ENCODE measurements around the gene ADGRB2.

ADGRB2 gene, protein sequence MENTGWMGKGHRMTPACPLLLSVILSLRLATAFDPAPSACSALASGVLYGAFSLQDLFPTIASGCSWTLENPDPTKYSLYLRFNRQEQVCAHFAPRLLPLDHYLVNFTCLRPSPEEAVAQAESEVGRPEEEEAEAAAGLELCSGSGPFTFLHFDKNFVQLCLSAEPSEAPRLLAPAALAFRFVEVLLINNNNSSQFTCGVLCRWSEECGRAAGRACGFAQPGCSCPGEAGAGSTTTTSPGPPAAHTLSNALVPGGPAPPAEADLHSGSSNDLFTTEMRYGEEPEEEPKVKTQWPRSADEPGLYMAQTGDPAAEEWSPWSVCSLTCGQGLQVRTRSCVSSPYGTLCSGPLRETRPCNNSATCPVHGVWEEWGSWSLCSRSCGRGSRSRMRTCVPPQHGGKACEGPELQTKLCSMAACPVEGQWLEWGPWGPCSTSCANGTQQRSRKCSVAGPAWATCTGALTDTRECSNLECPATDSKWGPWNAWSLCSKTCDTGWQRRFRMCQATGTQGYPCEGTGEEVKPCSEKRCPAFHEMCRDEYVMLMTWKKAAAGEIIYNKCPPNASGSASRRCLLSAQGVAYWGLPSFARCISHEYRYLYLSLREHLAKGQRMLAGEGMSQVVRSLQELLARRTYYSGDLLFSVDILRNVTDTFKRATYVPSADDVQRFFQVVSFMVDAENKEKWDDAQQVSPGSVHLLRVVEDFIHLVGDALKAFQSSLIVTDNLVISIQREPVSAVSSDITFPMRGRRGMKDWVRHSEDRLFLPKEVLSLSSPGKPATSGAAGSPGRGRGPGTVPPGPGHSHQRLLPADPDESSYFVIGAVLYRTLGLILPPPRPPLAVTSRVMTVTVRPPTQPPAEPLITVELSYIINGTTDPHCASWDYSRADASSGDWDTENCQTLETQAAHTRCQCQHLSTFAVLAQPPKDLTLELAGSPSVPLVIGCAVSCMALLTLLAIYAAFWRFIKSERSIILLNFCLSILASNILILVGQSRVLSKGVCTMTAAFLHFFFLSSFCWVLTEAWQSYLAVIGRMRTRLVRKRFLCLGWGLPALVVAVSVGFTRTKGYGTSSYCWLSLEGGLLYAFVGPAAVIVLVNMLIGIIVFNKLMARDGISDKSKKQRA (N-terminal part only)

DNA sequence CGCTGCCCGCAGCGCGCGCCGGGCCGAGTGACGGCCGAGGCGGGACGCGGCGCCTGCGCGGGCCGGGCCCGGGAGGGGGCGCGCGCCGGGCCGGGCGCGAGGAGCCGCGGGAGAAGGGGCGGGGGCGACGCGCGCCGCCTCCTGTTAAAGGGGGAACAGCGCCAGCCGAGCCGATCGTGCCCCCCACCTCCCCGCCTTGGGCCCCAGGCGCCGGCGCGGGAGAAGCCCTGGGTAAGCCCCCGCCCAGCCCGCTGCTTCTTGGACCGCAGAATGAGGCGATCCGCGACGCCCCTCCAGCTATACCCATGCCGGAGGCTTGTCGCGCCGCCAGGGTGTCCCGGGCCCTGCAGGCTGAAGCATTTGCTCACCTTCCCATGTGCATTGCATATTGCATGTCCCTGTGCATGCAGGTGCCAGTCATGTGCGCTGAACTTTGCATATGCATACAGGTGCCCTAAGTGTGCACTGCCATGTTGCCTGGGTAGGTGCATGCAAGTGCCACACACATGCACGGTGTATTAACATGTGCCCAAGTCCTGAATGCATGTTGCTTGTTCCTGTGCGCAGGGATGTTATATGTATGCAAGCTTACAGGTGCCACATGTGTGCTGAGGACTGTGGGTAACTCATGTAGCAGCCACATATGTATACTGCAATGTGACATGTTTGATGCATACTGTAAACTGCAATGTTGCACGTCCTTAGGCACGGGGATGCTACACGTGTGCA, at the start of gene ADGRB2:
ADGRB2 (minus strand) TSS at position 29 of the 729 bp plus-strand sequence. CDS start 7,119 bp downstream, outside the sequence.
- DNase-seq, result no peak

DNA sequence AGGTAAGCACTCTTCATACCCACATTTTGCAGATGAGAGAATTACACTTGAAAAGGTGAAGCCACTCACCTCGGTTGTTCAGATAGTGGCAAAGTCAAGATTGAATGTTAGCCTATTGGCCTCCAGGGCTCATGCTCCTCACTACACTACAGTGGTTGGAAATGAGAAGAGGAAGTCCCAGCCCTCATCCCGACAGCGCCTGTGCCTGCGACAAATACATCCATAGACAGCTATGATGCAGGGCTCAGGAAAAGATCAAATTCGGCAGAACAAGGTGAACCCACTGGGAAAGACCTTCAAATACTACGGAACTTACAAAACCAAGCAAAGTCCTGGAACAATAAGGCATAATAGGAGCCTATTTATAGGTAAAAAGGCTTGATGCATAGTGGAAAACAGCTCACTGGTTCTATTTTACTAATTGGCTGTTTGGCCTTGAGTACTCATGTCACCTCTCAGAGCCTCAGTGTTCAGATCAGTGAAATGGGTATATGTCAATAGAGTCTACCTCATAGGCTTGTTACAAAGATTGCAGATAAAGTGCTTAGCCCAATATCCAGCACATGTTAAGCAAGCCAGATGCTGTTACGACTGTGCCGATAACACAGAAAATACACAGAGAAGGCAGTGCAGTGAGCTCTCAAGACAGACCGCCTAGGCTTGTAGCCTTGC, 48.2 kb upstream of the ADGRB2 start:
- no peak for DNase-seq

DNA sequence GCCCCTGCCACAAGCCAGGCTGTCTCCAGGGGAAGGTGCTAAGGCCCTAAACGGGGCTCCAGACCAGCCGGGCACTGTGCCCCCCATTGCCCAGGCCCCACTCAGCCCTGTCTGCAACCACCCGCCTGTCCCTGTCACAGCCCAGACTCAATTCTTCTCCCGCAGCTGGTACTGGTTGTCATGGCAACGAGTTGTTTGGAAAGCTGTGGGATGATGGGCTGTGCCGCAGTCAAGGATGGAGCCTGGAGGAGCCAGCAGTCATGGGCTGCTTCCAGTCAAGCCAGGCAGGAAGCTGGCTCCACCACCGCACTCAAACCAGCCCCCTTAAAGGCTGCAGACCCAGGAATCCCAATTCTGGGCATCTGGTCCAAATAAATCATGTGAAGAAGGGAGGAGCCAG, 47.5 kb upstream of the ADGRB2 start:
- DNase-seq, result peak; percentile 22

DNA sequence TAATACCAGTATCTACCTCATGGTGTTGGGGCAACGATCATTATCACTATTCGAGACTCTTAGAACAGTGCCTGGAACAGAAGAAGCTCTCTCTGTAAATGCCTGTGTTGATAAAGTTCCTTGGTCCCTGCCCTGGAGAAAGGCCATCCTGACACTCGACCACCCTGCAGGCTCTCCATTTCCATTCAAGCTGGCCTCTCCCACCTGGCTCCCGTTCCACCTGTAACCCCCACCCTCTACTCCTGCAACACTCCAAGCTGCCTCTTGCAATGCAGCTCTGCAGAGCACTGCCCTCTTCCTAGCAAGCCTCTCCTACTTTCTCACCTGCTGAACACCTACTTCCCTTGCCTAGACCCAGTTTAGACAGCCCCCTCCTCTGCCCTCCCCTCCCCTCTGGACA, 45.6 kb upstream of the ADGRB2 start:
- no peak for DNase-seq

DNA sequence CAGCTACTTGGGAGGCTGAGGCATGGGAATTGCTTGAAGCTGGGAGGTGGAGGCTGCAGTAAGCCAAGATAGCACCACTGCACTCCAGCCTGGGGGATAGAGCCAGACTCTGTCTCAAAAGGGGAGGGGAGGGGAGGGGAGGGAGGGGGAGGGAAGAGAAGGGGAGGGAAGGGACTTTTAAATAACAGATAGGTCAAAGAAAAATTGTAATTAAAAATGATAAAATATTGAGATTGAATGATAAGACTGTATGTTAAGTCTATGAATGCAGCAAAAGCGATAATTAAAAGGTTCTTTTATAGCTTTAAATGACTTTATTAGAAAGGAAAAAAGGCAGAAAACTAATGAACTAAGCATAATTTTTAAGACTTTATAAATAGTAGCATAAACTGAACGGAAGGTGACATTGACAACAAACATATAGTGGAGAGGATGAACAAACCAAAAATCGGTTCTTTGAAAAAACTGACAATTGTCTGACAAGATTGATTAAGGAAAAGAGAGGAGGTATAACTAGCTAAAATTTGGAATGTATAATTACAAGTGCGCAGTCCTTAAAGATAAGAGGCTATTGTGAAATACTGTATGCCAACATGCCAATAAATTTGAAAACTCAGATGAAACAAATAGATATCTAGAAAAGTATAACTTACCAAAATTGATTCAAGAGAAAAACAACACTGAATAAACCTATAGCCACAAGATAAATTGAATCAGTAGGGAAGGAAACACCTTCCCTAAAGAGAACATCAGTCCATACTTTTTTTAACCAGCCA, 43.3 kb upstream of the ADGRB2 start:
- DNase-seq, result no peak

DNA sequence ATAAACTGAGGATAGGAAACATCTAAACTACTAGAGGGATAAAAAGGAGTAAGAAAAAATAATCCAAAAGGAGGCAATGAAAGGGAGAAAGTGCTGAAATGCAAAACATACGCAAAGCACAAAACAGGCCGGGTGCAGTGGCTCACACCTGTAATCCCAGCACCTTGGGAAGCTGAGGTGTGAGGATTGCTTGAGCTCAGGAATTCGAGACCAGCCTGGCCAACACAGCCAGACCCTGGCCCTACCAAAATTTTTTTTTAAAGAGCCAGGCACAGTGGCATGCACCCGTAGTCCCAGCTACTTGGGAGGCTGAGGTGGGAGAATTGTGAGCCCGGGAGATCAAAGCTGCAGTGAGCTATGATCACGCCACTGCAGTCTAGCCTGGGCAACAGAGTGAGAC, 41.2 kb upstream of the ADGRB2 start:
- no peak for DNase-seq

DNA sequence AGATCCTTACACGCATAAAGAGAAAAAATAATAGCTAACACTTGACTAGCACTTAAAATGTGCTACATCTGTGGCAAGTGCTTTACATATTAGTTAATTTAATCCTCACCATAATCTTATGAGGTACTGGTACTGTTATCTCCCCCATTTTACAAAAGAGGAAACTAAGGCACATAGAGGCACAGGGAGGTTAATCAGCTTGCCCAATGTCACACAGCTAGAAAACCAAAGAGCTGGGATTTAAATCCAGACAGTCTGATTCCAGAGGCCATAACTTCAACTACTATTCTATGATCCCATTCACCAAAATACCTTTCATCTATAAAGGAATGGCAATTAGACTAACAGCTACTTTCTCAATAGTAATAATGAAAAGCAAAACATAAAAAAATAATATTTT, 40.0 kb upstream of the ADGRB2 start:
- no peak for DNase-seq

DNA sequence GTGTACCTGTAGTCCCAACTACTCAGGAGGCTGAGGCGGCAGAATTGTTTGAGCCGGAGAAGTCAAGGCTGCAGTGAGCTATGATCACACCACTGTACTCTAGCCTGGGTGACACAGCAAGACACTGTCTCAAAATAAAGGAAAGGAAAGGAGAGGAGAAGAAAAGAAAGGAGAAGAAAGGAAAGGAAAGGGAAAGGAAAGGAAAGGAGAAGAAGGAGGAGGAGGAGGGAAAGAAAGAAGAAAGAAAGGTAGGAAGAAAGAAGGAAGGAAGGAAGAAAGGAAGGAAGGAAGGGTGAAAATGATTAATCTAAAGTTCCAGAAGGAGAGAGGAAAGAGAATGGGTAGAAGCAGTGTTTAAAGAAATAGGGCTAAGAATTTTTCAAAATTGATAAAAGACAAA, 39.5 kb upstream of the ADGRB2 start:
- DNase-seq, result no peak

DNA sequence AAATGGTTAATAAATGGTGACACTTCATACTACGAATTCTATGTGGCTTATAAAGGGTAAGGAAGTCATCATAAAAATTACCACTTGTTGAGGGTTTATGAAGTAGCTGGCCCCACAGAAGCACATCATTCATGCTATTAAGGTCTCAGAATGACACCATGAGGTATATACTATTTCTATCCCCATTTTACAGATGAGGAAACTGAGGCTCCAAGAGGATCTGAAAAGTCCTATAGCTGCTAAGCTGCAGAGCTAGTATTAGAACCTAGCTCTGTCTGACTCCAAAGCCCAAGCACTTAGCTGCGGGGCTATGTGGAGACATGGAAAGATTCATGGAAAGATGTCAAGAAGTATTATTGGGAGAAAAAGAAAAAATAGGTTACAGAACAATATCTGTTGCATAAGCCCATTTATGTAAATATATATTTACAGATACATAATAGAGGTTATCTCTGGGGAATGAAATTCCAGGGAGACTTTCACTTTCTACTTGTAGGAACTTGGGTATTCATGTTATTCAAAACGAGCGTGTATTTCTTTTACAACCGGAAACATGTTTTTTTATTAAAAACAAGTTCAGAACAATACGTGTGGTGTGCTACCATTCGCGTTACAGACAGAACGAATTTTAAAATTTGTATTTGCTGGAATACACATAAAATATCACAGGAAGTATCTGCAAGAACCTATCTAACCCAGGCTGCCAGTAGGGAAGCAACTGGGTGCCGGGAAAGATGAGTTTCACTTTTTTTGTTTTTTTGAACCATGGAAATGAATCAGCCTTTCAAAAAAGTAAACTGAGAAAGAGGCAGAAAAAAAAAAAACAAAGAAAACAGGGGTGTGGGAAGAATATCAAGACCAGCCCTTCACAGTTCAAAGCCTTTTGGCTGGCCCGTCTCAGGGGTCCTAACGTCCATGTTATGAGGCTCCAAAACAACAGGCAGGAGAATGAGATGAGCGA, 38.3 kb upstream of the ADGRB2 start:
- no peak for DNase-seq

DNA sequence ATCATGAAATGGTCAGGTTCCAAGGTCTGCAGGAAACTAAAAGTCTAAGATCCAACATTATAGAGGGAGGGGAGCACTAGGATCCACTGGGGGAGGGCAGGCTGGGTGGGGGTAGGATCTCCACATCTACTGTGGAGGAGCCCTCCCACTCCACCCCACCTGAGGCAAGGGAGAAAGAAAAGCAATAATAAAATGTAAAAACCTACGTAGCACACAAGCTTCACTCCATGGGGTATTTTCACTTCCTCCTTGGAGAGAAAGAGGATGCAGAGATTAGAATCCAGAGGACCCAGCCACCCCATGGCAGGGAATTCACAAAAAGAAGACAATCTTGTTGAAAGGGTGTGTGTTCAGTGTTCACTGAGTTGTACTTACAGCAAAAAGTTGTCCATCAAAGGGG, 37.3 kb upstream of the ADGRB2 start:
- DNase-seq, result no peak

DNA sequence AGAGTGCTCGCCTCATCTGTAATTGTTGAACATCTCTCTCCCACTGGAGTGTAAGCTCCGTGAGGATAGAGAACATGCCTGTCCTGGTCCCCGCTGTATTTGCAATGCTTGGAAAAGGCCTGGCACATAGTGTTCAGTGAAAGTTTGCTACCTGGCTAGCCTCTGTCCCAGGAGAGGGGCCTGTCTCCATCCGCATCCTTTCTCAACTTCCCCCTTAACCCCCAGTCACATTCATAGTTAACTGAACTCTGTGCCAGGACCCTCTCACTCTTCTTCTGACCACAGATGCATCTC, 36.5 kb upstream of the ADGRB2 start:
- no peak for DNase-seq

DNA sequence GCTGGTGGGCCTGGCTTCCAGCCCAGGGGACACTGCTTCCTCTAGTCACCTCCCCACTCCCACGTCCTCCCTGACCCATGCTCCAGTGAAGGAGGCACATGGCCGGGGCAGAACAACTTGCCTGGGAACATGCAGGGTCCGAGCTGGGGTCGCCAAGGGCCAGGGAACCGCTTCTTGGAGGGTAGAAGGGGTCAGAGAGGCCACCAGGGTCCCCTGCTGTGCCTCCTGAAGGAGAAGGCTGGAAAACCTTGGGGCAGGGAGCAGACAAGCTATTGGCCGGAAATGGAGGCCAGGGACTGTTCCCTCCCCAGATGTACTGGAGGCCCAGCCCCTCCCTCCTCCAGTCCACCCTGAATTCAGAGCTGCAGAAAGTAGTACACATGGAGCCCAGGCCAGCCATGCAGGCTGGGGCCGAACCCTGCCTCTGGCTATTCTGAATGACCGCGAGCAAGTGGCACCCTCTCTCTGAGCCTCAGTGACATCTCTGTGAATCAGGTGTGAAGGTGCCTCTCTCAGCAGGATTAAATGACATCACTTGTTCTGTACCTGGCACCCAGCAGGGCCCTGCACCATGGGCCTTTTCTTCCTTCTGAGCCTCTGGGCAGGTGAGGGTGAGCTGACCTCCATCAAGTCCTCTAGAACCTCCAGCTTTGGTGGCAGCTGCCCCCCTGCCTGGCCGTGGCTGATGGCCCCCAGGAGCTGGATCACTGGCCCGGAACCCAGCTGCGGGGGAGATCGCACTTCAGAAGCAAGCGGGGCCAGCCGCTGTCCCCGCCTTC, 35.9 kb upstream of the ADGRB2 start:
- DNase-seq, result no peak

DNA sequence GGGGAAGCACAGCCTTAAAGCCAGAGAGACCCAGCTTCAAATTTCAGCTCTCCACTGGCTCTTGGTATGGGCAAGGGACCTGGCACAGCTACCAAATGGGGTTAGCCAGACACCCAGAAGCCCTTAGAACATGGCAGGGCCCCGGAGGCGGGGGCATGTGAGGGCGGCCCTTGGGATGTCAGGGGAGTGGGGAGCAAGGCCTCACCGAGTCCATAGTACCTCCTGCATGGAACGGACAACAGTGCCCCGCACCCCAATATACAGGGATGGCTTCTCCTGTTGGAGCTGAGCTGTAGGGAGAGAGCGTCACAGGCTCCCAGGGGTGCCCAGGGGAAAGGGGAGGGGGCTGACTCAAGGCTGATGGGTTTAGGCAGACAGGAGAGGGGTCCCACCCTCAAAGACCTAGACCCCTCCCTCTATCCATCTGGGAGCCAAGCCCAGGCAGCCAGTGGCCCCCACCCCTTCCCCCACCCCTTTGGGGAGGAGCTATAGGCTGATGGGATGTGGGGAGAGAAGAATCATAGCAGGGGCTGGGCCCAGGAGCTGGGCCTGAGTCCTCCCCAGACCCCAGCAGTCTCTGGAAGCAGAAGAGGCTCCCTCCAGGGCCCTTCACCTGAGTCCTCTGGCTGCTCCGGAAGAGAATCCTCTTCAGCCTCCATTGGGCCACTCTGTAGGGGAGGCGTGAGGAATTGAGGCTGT, 35.2 kb upstream of the ADGRB2 start:
- no peak for DNase-seq

DNA sequence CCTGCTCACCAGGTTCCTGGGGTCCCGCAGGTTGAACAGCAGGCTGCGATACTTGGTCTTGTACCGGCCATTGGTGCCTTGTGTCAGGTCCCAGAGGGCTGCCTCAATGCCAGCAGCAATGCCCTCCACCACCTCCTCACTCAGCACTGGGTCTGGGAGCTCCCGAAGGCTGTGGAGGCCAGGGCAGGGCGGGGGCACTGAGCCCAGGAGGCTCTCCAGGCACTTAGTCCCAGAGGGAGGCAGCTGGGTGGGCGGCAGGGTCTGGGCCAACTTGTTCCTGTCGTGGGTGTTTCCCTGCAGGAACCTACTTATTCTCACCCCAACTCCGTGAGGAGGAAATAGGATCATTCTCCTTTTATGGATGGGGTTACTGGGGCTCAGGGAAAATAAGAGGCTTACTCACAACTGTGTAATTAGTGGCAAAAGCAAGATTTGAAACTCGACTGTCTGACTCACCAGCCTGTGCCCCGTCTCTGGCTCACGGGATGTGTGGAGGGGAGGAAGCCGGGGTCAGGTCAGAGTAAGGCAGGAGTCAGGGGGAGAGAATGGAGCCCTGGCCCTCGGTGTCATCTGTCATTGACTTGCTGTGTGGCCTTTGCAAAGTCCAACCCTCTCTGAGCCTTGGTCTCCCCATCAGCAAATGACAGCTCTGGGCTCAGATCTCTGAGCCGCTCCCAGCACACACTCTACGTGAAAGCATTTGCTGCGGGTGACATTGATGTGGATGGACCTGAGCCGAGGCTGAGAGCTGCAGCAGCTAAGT, 34.5 kb upstream of the ADGRB2 start:
- no peak for DNase-seq

DNA sequence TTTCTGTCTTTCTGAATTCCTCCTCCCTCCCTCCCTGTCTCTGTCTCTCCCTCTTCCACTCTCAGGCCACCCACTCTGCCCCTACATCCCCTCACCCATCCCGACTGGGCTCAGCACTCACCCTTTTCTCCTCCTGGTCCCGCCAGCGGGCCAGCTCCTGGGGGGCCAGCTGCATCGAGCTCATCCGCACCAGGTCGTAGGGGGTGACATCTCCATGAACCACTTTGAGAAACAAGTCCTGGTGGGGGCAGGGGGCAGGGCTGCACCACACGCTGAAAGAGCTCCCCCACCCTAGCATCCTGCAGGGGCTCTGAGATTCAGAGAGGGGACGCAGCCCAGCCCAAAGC, 33.9 kb upstream of the ADGRB2 start:
- DNase-seq, result no peak

DNA sequence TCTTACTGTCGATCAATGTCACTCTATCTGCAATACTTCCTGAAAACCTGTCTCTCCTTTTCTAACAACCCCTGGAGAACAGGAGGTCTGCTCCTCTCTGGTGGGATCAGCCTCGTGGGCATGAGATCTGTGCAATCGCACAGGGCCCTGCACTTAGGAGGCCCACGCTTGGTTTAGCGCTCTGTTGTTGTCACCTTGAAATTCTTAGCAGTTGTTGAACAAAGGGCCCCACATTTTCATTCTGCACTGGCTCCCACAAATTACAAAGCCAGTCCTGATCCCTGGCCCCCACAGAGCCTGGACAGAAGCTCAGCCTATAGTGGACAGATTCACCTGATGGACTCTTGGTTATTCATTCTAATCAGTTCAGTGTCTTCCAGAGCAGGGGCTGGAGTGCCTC, 33.1 kb upstream of the ADGRB2 start:
- DNase-seq, result no peak

DNA sequence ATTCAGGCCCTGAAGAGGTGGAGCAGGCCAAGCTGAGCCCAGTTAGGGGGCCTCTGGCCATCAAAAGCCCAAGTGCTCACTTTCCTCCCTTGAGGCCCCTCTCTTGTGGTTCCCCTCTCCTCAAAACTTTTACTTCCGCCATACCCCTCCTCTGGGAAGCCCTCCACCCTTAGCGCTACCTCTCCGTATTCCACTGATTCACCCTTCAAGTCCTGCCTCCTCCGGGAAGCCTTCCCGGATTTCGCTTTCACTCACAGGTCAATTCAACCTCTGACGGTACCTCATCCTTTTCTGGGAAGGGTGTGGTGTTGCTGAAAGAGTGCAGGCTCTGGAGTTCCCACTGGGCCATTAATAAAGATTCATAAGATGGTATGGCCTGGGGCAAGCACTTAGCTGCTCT, 32.6 kb upstream of the ADGRB2 start:
- DNase-seq, result no peak
